H9 (cell line): Measurements from ENCODE around the gene LMO1. TPM values are rescaled to one million over a fixed set of nuclear protein-coding genes. Genes with fewer than 3 reads are reported as not detected.
A peak's percentile ranks its signal among the peaks of the same experiment; 100 is the strongest.

Experiments
- DNase-seq: peaks from one replicate; pipeline ENCODE4 v3.0.0-alpha.2; 2017
- H2AFZ ChIP-seq: one replicate; pipeline ENCODE4 v1.6.1; 2013; ENCODE audit warnings: mild to moderate bottlenecking, low read length, control low read depth, moderate library complexity
- H2AK5ac ChIP-seq: 2 replicates; pipeline ENCODE4 v1.6.1; 2013; ENCODE audit warnings: low read length, control low read depth, mixed read lengths; ENCODE audit not compliant: insufficient read length
- H2BK120ac ChIP-seq: one replicate; pipeline ENCODE4 v1.6.1; 2013; ENCODE audit warnings: low read depth, mild to moderate bottlenecking, low read length, control low read depth, inconsistent platforms; ENCODE audit not compliant: poor library complexity, severe bottlenecking
- H2BK12ac ChIP-seq: 2 replicates; pipeline ENCODE4 v1.6.1; 2013; ENCODE audit warnings: low read length, control low read depth, mixed read lengths, low read depth; ENCODE audit not compliant: insufficient read length
- H2BK15ac ChIP-seq: 2 replicates; pipeline ENCODE4 v1.6.1; 2013; ENCODE audit warnings: low read depth, low read length, control low read depth
- H2BK20ac ChIP-seq: one replicate; pipeline ENCODE4 v1.6.1; 2013; ENCODE audit warnings: low read depth, mild to moderate bottlenecking, low read length, control low read depth, inconsistent platforms; ENCODE audit not compliant: poor library complexity, severe bottlenecking
- H2BK5ac ChIP-seq: 2 replicates; pipeline ENCODE4 v1.6.1; 2013; ENCODE audit warnings: low read length, control low read depth, mixed read lengths; ENCODE audit not compliant: insufficient read length
- H3K14ac ChIP-seq: 2 replicates; pipeline ENCODE4 v1.6.1; 2013; ENCODE audit warnings: low read length, control low read depth; ENCODE audit not compliant: insufficient read depth
- H3K18ac ChIP-seq: 2 replicates; pipeline ENCODE4 v1.6.1; 2013; ENCODE audit warnings: low read depth, mild to moderate bottlenecking, mixed read lengths, low read length, control low read depth; ENCODE audit not compliant: insufficient read length
- H3K23ac ChIP-seq: 2 replicates; pipeline ENCODE4 v1.6.1; 2013; ENCODE audit warnings: low read length, control low read depth, mixed read lengths, low read depth; ENCODE audit not compliant: insufficient read length
- H3K23me2 ChIP-seq: 2 replicates; pipeline ENCODE4 v1.6.1; 2013; ENCODE audit warnings: low read depth, mild to moderate bottlenecking, mixed read lengths, low read length, control low read depth; ENCODE audit not compliant: insufficient read length, poor library complexity, severe bottlenecking
- H3K27ac ChIP-seq: 2 replicates; pipeline ENCODE4 v1.5.1; 2013; ENCODE audit warnings: low read length, control low read depth, mixed read lengths, low read depth; ENCODE audit not compliant: insufficient read length
- H3K27me3 ChIP-seq: 2 replicates; pipeline ENCODE4 v1.6.1; 2013; ENCODE audit warnings: low read length, control low read depth, inconsistent platforms; ENCODE audit not compliant: insufficient read depth
- H3K4ac ChIP-seq: 2 replicates; pipeline ENCODE4 v1.6.1; 2013; ENCODE audit warnings: low read depth, mild to moderate bottlenecking, control low read depth, inconsistent platforms, low read length, moderate library complexity
- H3K4me1 ChIP-seq: 2 replicates; pipeline ENCODE4 v1.6.1; 2013; ENCODE audit warnings: low read length, control low read depth, inconsistent platforms; ENCODE audit not compliant: insufficient read depth
- H3K4me2 ChIP-seq: 2 replicates; pipeline ENCODE4 v1.6.1; 2013; ENCODE audit warnings: low read length, control low read depth, mixed read lengths; ENCODE audit not compliant: insufficient read length, insufficient read depth
- H3K56ac ChIP-seq: 2 replicates; pipeline ENCODE4 v1.6.1; 2013; ENCODE audit warnings: low read depth, mild to moderate bottlenecking, mixed read lengths, low read length, control low read depth; ENCODE audit not compliant: insufficient read length
- H3K79me1 ChIP-seq: 2 replicates; pipeline ENCODE4 v1.6.1; 2013; ENCODE audit warnings: low read depth, mild to moderate bottlenecking, moderate library complexity, low read length, control low read depth, inconsistent platforms; ENCODE audit not compliant: insufficient read depth, poor library complexity, severe bottlenecking
- H3K79me2 ChIP-seq: 2 replicates; pipeline ENCODE4 v1.6.1; 2013; ENCODE audit warnings: low read length, control low read depth, inconsistent platforms; ENCODE audit not compliant: insufficient read depth
- H3K9ac ChIP-seq: 2 replicates; pipeline ENCODE4 v1.6.1; 2013; ENCODE audit warnings: low read length, control low read depth, mixed read lengths; ENCODE audit not compliant: insufficient read length; ENCODE audit errors: extremely low read depth
- H3K9me3 ChIP-seq: one replicate; pipeline ENCODE4 v1.6.1; 2013; ENCODE audit warnings: low read depth, low read length, inconsistent platforms; ENCODE audit not compliant: control insufficient read depth
- H3T11ph ChIP-seq: one replicate; pipeline ENCODE4 v1.6.1; 2013; ENCODE audit warnings: mild to moderate bottlenecking, low read length, control low read depth, inconsistent platforms
- H4K20me1 ChIP-seq: one replicate; pipeline ENCODE4 v1.6.1; 2013; ENCODE audit not compliant: control insufficient read depth, insufficient read length, insufficient read depth
- H4K5ac ChIP-seq: 2 replicates; pipeline ENCODE4 v1.6.1; 2013; ENCODE audit warnings: low read depth, mild to moderate bottlenecking, mixed read lengths, low read length, control low read depth; ENCODE audit not compliant: insufficient read length
- H4K8ac ChIP-seq: replicated peaks from 2 replicates; pipeline ENCODE4 v1.6.1; 2013; ENCODE audit warnings: low read length, control low read depth, mixed read lengths, low read depth; ENCODE audit not compliant: insufficient read length
- H4K91ac ChIP-seq: 2 replicates; pipeline ENCODE4 v1.6.1; 2013; ENCODE audit warnings: low read depth, mild to moderate bottlenecking, moderate library complexity, mixed read lengths, low read length, control low read depth; ENCODE audit not compliant: insufficient read length
- H3K27ac Mint-ChIP-seq, 3 experiments: 2 replicates in 2 of 3; 3 replicates in 1 of 3; pipeline ENCODE4 v1.8.0; 2020 to 2021; ENCODE audit warnings: mixed read lengths in 3 of 3, mild to moderate bottlenecking in 1 of 3, moderate library complexity in 1 of 3
- H3K27me3 Mint-ChIP-seq: 2 replicates; pipeline ENCODE4 v1.8.0; 2021; ENCODE audit warnings: low read depth, mild to moderate bottlenecking, moderate library complexity, mixed read lengths
- H3K36me3 Mint-ChIP-seq, 3 experiments: 2 replicates in 2 of 3; 3 replicates in 1 of 3; pipeline ENCODE4 v1.8.0; 2020 to 2021; ENCODE audit warnings: low read depth in 3 of 3, mixed read lengths in 3 of 3; ENCODE audit not compliant: insufficient read depth in 1 of 3
- H3K4me1 Mint-ChIP-seq, 2 experiments: 2 replicates each; pipeline ENCODE4 v1.8.0; 2020; ENCODE audit warnings: mixed read lengths in 2 of 2
- H3K4me3 Mint-ChIP-seq, 2 experiments: 2 replicates in 1 of 2; 3 replicates in 1 of 2; pipeline ENCODE4 v1.8.0; 2020 to 2021; ENCODE audit warnings: mild to moderate bottlenecking in 2 of 2, mixed read lengths in 2 of 2, moderate library complexity in 1 of 2
- H3K9me3 Mint-ChIP-seq, 2 experiments: 2 replicates in 1 of 2; 3 replicates in 1 of 2; pipeline ENCODE4 v1.8.0; 2020; ENCODE audit warnings: mild to moderate bottlenecking in 2 of 2, mixed read lengths in 2 of 2, moderate library complexity in 1 of 2
- CTCF ChIP-seq: fragments of 200-600 bp; sonication (generic); conservative IDR thresholded peaks from 3 replicates; pipeline ENCODE4 v1.8.0; 2021; ENCODE audit warnings: antibody characterized with exemption, mild to moderate bottlenecking
- WGBS: extraction: QIAGEN DNeasy Blood & Tissue Kit; methylation state at CpG from one replicate; pipeline ENCODE4 v1.1.7; 2013; ENCODE audit warnings: missing lambda C conversion rate, low lambda C conversion rate, mixed read lengths; ENCODE audit not compliant: insufficient read length; ENCODE audit errors: extremely low coverage; 5-methylcytosine and 5-hydroxymethylcytosine counted together
- total RNA-seq: library from RNA; stranded (reverse); gene quantifications from 2 replicates; pipeline ENCODE4 v1.2.1, GENCODE V29; 2021

Gene LMO1
- total RNA-seq, 1 experiment from 2014 or later = 0.50 TPM

- no peak overlapping the region for H3T11ph ChIP-seq
- peaks cover 14 to 20% of the 10 kb centered on the region in 2 experiments for H3K4me1 Mint-ChIP-seq
- H3K14ac ChIP-seq = no peak overlapping the region; the same call in 1 of the 2 replicates
- no peak overlapping the region for H2BK5ac ChIP-seq
- no peaks in the 10 kb centered on the region for H3K79me2 ChIP-seq
- no peaks in the 10 kb centered on the region; a peak in 1 of 7 replicates for H3K36me3 Mint-ChIP-seq
- no peaks in the 10 kb centered on the region for H3K9me3 ChIP-seq
- DNase-seq = peak; percentile 17
- H3K27me3 ChIP-seq = peaks cover 22% of the 10 kb centered on the region
- H4K91ac ChIP-seq = no peak overlapping the region
- no peaks in the 10 kb centered on the region for H4K20me1 ChIP-seq
- no CpG with 5 or more reads among the region's 11 CpGs for WGBS
- H4K8ac ChIP-seq = no peak overlapping the region
- no peak for TF ChIP-seq CTCF
- H2AFZ ChIP-seq = no peak overlapping the region
- H4K5ac ChIP-seq = no peak overlapping the region
- H3K4me2 ChIP-seq = no peak overlapping the region
- no peaks in the 10 kb centered on the region for H3K79me1 ChIP-seq
- no peak overlapping the region for H3K27ac ChIP-seq
- no peak overlapping the region for H3K23ac ChIP-seq
- no peak overlapping the region for H2BK20ac ChIP-seq
- H2AK5ac ChIP-seq = no peak overlapping the region
- H3K4me3 Mint-ChIP-seq = no peak overlapping the region
- H3K27me3 Mint-ChIP-seq = peaks cover 67% of the 10 kb centered on the region
- no peak overlapping the region for H3K27ac Mint-ChIP-seq
- H3K4me1 ChIP-seq = no peaks in the 10 kb centered on the region
- H3K4ac ChIP-seq = no peak overlapping the region
- peaks cover 12% of the 10 kb centered on the region for H3K23me2 ChIP-seq
- H2BK12ac ChIP-seq = no peak overlapping the region
- H3K9ac ChIP-seq = no peak overlapping the region
- H3K56ac ChIP-seq = no peak overlapping the region
- H3K18ac ChIP-seq = no peak overlapping the region
- H3K9me3 Mint-ChIP-seq = no peaks in the 10 kb centered on the region; a peak in 1 of 5 replicates
- H2BK120ac ChIP-seq = no peak overlapping the region
- no peak overlapping the region for H2BK15ac ChIP-seq
Measured at GRCh38 chr11:8259306-8259959, 4.2 kb downstream of the LMO1 start.
